Subcutaneous preadipocyte (primary cell): Measurements from ENCODE around the gene FSTL4. TPM values are rescaled to one million over a fixed set of nuclear protein-coding genes. Genes with fewer than 3 reads are reported as not detected.

Experiments used
- small RNA-seq: library from RNA; depleted of rRNA; stranded (forward); fragments of <200 nt; gene quantifications from one replicate; pipeline ENCODE3, GENCODE V24; 2012
- total RNA-seq: library from RNA; depleted of rRNA; stranded (reverse); fragments of >200 nt; gene quantifications from 2 replicates; pipeline ENCODE4 v1.2.3, GENCODE V29; 2012

Gene FSTL4
- total RNA-seq, result not detected in 2 replicates

DNA sequence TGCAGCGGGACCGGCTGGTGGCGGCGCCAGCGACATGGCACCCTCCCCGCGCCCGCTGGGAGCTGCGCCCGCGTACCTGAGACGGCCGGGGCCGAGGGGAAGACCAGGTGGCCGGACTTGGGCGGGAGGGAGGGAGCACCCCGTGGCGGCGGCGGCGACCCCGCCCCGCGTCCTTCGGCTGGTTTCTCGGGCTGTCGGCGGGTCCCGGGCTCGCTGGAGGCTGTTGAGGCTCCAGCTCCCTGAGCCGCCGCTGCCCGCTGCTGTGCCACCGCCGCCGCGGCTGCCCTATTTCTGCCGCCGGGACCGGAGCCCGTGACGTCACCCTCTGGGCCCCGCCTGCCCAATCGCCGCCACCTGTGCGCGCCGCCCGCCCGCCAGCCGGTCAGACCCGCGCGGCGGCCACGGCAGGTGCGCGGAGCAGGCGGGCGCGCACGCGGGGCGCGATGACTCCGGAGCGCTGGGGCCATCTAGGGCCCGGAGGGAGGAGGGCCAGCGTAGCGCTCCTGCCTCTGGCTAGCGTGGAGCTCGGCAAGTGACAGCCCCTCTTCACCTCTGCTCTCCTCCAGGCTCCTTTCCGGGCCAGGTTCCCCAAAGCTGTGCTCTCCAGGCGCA is at the start of gene FSTL4:
TSS of gene FSTL4 (minus strand) at position 293 of the 612 bp plus-strand sequence.

Small RNAs within 50 kb of the gene (small RNA-seq; reads per million reads assigned to genes)
- gene MIR1289-2, result not detected
